Right atrium auricular region (tissue), 2 donors: ENCODE data around the gene FAM117B. TPM values are rescaled to one million over a fixed set of nuclear protein-coding genes. Genes with fewer than 3 reads are reported as not detected.

ENCODE experiments used
- DNase-seq: peaks from one replicate; pipeline ENCODE4 v3.0.0-alpha.2; 2019; ENCODE audit warnings: low spot score
- H3K27ac ChIP-seq, 2 donors: fragments of 200-600 bp; sonication (generic); 1 replicate in 1 of 2; 2 replicates in 1 of 2; pipeline ENCODE4 v1.5.1; 2016 to 2019
- H3K27me3 ChIP-seq, 2 donors: fragments of 200-600 bp; sonication (generic); one replicate each; pipeline versions ENCODE4 v1.5.1 to v1.6.0; 2017 to 2019
- H3K36me3 ChIP-seq: fragments of 200-600 bp; sonication (generic); one replicate; pipeline ENCODE4 v1.5.1; 2016
- H3K4me1 ChIP-seq, 2 donors: fragments of 200-600 bp; sonication (generic); one replicate each; pipeline versions ENCODE4 v1.5.1 to v1.6.0; 2017 to 2019
- H3K4me3 ChIP-seq, 2 donors: fragments of 200-600 bp; sonication (generic); 1 replicate in 1 of 2; 2 replicates in 1 of 2; pipeline ENCODE4 v1.5.1; 2017 to 2019; ENCODE audit warnings: mild to moderate bottlenecking in 1 of 2, moderate library complexity in 1 of 2
- H3K9me3 ChIP-seq, 2 donors: fragments of 200-600 bp; sonication (generic); one replicate each; pipeline ENCODE4 v1.5.1; 2019
- CTCF ChIP-seq, 2 donors: fragments of 200-600 bp; sonication (generic); IDR thresholded peaks; one replicate each; pipeline ENCODE4 v1.5.1; 2019; ENCODE audit warnings: antibody characterized with exemption in 2 of 2
- total RNA-seq, 2 donors: library from RNA; depleted of rRNA; stranded (reverse); fragments of >200 nt; gene quantifications; one replicate each; pipeline ENCODE4 v1.1.0, GENCODE V29; 2016

Gene FAM117B
- total RNA-seq, 2 donors from 2014 or later: 3.3 to 5.2 TPM

DNA sequence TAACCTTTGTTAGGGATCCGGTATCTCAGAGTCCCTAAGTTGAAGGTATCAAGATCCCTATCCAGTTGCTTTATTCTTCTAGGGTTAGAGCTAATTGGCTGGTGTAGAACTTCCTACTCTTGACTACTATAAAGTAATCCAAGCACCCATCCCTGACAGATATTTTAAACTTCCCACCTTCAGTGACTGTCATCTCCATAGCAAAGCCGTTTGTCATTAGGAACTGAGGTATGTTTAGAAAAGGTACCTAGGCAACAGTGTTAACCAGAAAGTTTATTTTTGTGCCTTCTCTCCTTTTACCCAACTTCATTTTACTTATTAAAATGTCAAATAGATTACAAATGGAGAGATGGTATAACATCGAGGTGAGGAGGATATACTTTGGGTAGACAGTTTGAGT is 4.5 kb downstream of the FAM117B start:
- H3K4me1 ChIP-seq: peaks cover 0 to 29% of the 10 kb centered on the region in 2 donors
- no peak overlapping the region for H3K4me3 ChIP-seq
- DNase-seq: no peak
- no peaks in the 10 kb centered on the region for H3K27me3 ChIP-seq
- no peaks in the 10 kb centered on the region for H3K36me3 ChIP-seq
- TF ChIP-seq CTCF (IDR thresholded peaks at IDR 0.05): no peak
- H3K27ac ChIP-seq: no peak overlapping the region
- H3K9me3 ChIP-seq: no peaks in the 10 kb centered on the region

- Histone ChIP-seq H3K27me3 (no peaks in the 10 kb centered on the region), H3K4me1 (peaks cover 0 to 27% of the 10 kb centered on the region in 2 donors), H3K36me3 (no peaks in the 10 kb centered on the region), H3K9me3 (no peaks in the 10 kb centered on the region), H3K27ac (no peak overlapping the region), H3K4me3 (no peak overlapping the region)
- DNase-seq: no peak
- TF ChIP-seq CTCF (IDR thresholded peaks at IDR 0.05): no peak
Measured at GRCh38 chr2:202642567-202642966, 7.8 kb downstream of the FAM117B start.

DNA sequence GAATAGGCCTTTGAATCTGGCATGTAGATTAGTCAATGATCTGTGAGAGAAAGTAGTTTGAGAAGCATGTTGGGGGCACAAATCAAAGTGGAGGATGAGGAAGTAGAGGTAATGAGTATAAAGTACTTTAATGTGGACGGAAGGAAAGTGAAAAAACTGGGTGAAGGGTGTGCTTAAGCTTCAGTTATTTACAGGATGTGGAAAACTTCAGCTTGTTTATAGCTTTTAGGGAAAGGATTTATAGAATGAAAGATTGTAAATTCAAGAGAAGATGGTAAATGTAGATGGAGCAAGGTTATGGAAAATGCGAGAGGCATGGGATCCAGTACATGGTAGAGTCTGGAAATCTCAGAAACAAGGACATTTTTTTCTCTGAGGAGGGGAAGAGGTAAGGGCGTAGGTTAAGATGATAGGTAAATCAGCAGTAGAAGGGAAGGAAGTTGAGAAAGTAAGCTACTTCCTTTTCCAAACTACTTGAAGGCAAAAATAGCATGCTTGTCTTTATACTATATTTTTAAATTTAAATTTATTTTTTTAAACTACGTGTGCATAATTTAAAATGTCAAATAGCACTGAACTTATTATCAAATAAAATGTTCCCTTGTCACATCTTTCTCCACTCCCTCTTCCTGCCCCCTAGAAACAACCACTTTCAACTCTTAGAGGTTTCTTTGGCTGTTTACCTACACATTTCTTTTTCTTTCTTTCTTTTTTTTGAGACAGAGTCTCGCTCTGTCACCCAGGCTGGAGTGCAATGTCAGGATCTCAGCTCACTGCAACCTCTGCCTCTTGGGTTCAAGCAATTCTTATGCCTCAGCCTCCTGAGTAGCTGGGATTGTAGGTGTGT is 8.5 kb downstream of the FAM117B start:
- H3K27ac ChIP-seq: no peak overlapping the region
- peaks cover 0 to 23% of the 10 kb centered on the region in 2 donors for H3K4me1 ChIP-seq
- H3K36me3 ChIP-seq: no peaks in the 10 kb centered on the region
- no peak for DNase-seq
- H3K27me3 ChIP-seq: no peaks in the 10 kb centered on the region
- H3K9me3 ChIP-seq: no peaks in the 10 kb centered on the region
- no peak overlapping the region for H3K4me3 ChIP-seq
- no peak for TF ChIP-seq CTCF (IDR thresholded peaks at IDR 0.05)

DNA sequence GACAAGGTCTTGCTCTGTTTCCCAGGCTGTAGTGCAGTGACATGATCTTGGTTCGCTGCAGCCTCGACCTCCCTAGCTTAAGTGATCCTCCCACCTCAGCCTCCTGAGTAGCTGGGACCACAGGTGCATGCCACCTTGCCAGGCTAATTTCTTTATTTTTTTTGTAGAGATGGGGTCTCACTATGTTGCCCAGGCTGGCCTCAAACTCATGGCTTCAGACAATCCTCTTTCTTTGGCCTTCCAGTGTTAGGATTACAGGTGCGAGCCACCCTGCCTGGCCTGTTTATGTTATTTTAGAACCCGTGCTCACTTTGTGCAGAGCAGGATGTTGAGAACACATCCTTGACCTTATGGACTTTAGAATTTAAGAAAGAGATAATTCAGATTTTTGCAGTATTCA is 17.4 kb downstream of the FAM117B start:
- no peaks in the 10 kb centered on the region for H3K9me3 ChIP-seq

DNA sequence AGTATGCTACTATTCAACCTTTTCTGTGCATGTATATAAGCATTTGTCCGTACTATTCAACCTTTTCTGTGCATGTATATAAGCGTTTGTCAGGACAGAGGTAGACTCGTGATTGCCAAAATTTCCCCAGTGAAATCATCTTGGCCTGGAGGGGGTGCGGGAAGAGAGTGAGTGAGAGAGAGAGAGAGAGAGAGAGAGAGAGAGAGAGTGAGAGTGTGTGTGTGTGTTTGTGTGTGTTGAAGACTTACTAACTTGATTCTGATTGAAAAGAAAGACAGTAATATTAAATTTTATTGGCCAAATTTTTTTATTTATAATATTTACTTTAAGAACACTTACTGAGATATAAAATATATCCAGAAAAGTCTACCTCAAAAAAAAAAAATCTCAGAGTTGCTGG is 19.1 kb downstream of the FAM117B start:
- H3K4me1 ChIP-seq: peaks cover 0 to 12% of the 10 kb centered on the region in 2 donors
- no peaks in the 10 kb centered on the region for H3K27me3 ChIP-seq
- no peak overlapping the region for H3K27ac ChIP-seq
- H3K36me3 ChIP-seq: no peaks in the 10 kb centered on the region
- H3K4me3 ChIP-seq: no peak overlapping the region
- TF ChIP-seq CTCF (IDR thresholded peaks at IDR 0.05): no peak
- H3K9me3 ChIP-seq: no peaks in the 10 kb centered on the region
- no peak for DNase-seq

More for the DNA sequence above, 17.4 kb downstream of the FAM117B start:
- Histone ChIP-seq H3K27me3 (no peaks in the 10 kb centered on the region), H3K4me3 (no peak overlapping the region), H3K4me1 (peaks cover 0 to 12% of the 10 kb centered on the region in 2 donors), H3K27ac (no peak overlapping the region), H3K36me3 (no peaks in the 10 kb centered on the region)
- no peak for TF ChIP-seq CTCF (IDR thresholded peaks at IDR 0.05)
- no peak for DNase-seq
